Measurements from ENCODE around the gene FAM135A. TPM values are rescaled to one million over a fixed set of nuclear protein-coding genes. Genes with fewer than 3 reads are reported as not detected.

FAM135A gene
- total and polyA plus RNA-seq, 2 of the 8 experiments (the other 6 are each of a cell fraction or from before 2014, with no cell fraction given) = 17.4 to 35.7 TPM

- H3K4ac ChIP-seq (replicated peaks; ENCODE audit: insufficient read length, low read depth, low read length) = no peak overlapping the region
Observed at GRCh38 chr6:70394518-70395300, 18.6 kb upstream of the FAM135A start.

More at GRCh38 chr6:70394518-70395300, 18.6 kb upstream of the FAM135A start:
- no peak overlapping the region for H4K5ac ChIP-seq (ENCODE audit: insufficient read length, low read depth, low read length)
- no peak overlapping the region for H3K4me3 ChIP-seq (ENCODE audit: extremely low read depth in 1 of 4, insufficient read depth in 2 of 4, low read depth in 3 of 4, low read length in 4 of 4)
- H4K91ac ChIP-seq (replicated peaks; ENCODE audit: insufficient read length, low read length) = no peak overlapping the region
- no peak overlapping the region for H2BK5ac ChIP-seq (ENCODE audit: low read depth, low read length)
- H2BK20ac ChIP-seq (ENCODE audit: low read length) = no peak overlapping the region
- H3K27ac ChIP-seq (ENCODE audit: low read depth, low read length) = no peak overlapping the region
- no peak overlapping the region for H2BK12ac ChIP-seq (ENCODE audit: low read depth, low read length)
- H2AFZ ChIP-seq (ENCODE audit: low read length) = peak overlapping the region; percentile 85; the same call in 1 of the 2 replicates
- H3K9me3 ChIP-seq (ENCODE audit: insufficient read depth in 2 of 2, low read depth in 1 of 2, low read length in 1 of 2) = no peaks in the 10 kb centered on the region
- ChIA-PET CTCF (ENCODE audit: partially characterized antibody) (interaction anchor here (0.6 to 3.1 kb wide), 7 partner anchors 10 to 221 kb away, joined by 3 to 12 read pairs (median 3); no protein-coding TSS in a partner anchor), POLR2A (ENCODE audit: partially characterized antibody) (interaction anchor here (2.3 kb wide), 1 partner anchor 18 kb away, joined by 14 read pairs; the partner anchor contains the start of gene FAM135A)
- no peaks in the 10 kb centered on the region for H4K20me1 ChIP-seq (replicated peaks in 1 of 2; ENCODE audit: control insufficient read depth in 1 of 2, insufficient read depth in 2 of 2, low read length in 2 of 2)
- 92% methylated on average over 20 of the region's 20 CpGs; no CpG with 5 or more reads in 1 of the 2 experiments for whole genome bisulfite sequencing, 2 experiments (ENCODE audit: extremely low coverage in 1 of 2, insufficient coverage in 1 of 2, insufficient read length in 1 of 2, insufficient replicate concordance in 2 of 2, low coverage in 1 of 2, low lambda C conversion rate in 2 of 2, missing lambda C conversion rate in 1 of 2)
- no peaks in the 10 kb centered on the region for H3K79me1 ChIP-seq (ENCODE audit: low read depth, low read length)
- no peak overlapping the region for H3K9ac ChIP-seq (replicated peaks in 1 of 4; ENCODE audit: extremely low read depth in 1 of 4, low read depth in 3 of 4, low read length in 3 of 4)
- no peak overlapping the region for H3K14ac ChIP-seq (ENCODE audit: insufficient read length)
- no peak overlapping the region for H2AK5ac ChIP-seq (ENCODE audit: low read depth, low read length)
- H3K23me2 ChIP-seq (ENCODE audit: low read depth, low read length) = no peaks in the 10 kb centered on the region
- FAIRE-seq = no peak
- H3K4me2 ChIP-seq (ENCODE audit: insufficient read depth in 1 of 2, low read depth in 2 of 2, low read length in 2 of 2) = no peak overlapping the region
- DNase-seq (ENCODE audit: low read depth in 1 of 2, low spot score in 2 of 2) = no peak
- no peak overlapping the region for H3K23ac ChIP-seq (ENCODE audit: insufficient read length)
- H2BK15ac ChIP-seq (ENCODE audit: low read length) = no peak overlapping the region
- TF ChIP-seq RFX5 (IDR thresholded peaks at IDR 0.05; ENCODE audit: borderline replicate concordance, low read depth, low read length) (no peak), TAF7 (optimal IDR thresholded peaks at IDR 0.05; ENCODE audit: borderline replicate concordance, low read depth, low read length) (no peak), CEBPB (IDR thresholded peaks at IDR 0.05; ENCODE audit: low read depth, low read length) (no peak), MAX (IDR thresholded peaks at IDR 0.05) (no peak)
- H3K27me3 ChIP-seq (replicated peaks in 1 of 4; ENCODE audit: control insufficient read depth in 3 of 4, extremely low read depth in 1 of 4, insufficient read depth in 3 of 4, low read length in 3 of 4) = no peaks in the 10 kb centered on the region
- H2BK120ac ChIP-seq (replicated peaks; ENCODE audit: low read depth, low read length) = no peak overlapping the region
- no peak overlapping the region for H3K18ac ChIP-seq (ENCODE audit: extremely low read depth, low read length)
- peak overlapping the region; percentile 86; the same call in 1 of the 2 replicates for H4K8ac ChIP-seq (ENCODE audit: extremely low read depth, insufficient read depth, low read length)
- H3K79me2 ChIP-seq (ENCODE audit: control insufficient read depth in 1 of 2, insufficient read depth in 2 of 2, low read length in 2 of 2) = no peaks in the 10 kb centered on the region
- H3K4me1 ChIP-seq (replicated peaks in 1 of 4; ENCODE audit: control insufficient read depth in 3 of 4, insufficient read depth in 4 of 4, low read length in 3 of 4) = peaks cover 0 to 3% (median 0%) of the 10 kb centered on the region in 4 experiments; a peak in 2 of 7 replicates
- no peak overlapping the region for H3K56ac ChIP-seq (replicated peaks; ENCODE audit: insufficient read length, low read depth, low read length)
- H3K36me3 ChIP-seq (ENCODE audit: control insufficient read depth in 2 of 4, insufficient read depth in 4 of 4, low read length in 3 of 4) = no peaks in the 10 kb centered on the region

Measured in H1 (cell line).